Measurements from ENCODE around the gene ARSB. TPM values are rescaled to one million over a fixed set of nuclear protein-coding genes. Genes with fewer than 3 reads are reported as not detected.

The ARSB gene
- total RNA-seq = 10 to 100 TPM; 11.8 to 12.9 TPM
- polyA plus RNA-seq (ENCODE audit: insufficient read depth, low read depth, low replicate concordance) = 5.3 TPM
- long read RNA-seq, donor 1, full-length matches to known transcripts = 2 of 2 reads
- long read RNA-seq, donor 1, partial matches to known transcripts = 0 of 2 reads
- long read RNA-seq, donor 1, other reads (novel, unspliced or antisense) = 0 of 2 reads
- long read RNA-seq, donor 2, full-length matches to known transcripts = 1 of 6 reads
- long read RNA-seq, donor 2, partial matches to known transcripts = 5 of 6 reads
- long read RNA-seq, donor 2, other reads (novel, unspliced or antisense) = 0 of 6 reads

DNA sequence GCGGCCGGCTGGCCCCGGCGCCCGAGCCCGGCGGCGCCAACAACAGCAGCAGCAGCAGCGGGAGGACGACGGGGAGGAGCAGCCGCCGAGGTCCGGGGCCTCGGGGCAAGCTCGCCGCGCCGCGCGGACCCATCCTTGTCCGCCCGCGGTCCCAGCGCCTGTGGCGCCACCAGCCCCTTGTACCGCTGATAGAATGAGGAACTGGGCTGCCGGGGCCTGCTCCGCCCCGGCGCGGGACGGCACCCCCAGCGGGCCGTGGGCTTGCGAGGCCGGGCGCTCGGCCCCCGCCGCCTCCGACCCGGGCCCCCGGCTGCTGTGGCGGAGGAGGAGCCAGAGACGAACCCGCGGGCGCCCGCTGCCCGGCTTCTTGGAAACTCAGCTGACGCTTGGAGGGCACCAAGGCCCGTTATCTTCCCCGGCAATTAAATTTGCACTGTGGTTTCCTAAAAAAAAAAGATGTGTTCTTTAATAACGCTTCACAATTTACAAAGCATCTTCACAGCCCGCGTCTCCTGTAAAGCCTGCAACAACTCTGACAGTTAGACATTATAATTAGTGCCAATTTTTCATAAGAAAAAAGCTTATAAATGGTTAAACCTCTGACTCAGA, at the start of gene ARSB:
Gene ARSB, minus strand, starts transcription at position 195 of the 609 bp plus-strand sequence. Its CDS starts 62 bp downstream, at position 133.
- no peaks in the 10 kb centered on the region for H3K27me3 ChIP-seq
- H3K4me1 ChIP-seq = peaks cover 7% of the 10 kb centered on the region
- H3K9me3 ChIP-seq = no peaks in the 10 kb centered on the region
- WGBS, 2 donors = 0% methylated on average over 12 to 52 of the region's 57 CpGs
- DNase-seq = peak; percentile 46
- H3K4me3 ChIP-seq = peak within 1 kb of the TSS; percentile 84 to 86
- intact Hi-C loops (cut with DNase I; ENCODE audit: low total_unique reads) = no loop called here
- peak within 1 kb of the TSS; percentile 96 to 98 for H3K27ac ChIP-seq
- TF ChIP-seq, protein P1, sequence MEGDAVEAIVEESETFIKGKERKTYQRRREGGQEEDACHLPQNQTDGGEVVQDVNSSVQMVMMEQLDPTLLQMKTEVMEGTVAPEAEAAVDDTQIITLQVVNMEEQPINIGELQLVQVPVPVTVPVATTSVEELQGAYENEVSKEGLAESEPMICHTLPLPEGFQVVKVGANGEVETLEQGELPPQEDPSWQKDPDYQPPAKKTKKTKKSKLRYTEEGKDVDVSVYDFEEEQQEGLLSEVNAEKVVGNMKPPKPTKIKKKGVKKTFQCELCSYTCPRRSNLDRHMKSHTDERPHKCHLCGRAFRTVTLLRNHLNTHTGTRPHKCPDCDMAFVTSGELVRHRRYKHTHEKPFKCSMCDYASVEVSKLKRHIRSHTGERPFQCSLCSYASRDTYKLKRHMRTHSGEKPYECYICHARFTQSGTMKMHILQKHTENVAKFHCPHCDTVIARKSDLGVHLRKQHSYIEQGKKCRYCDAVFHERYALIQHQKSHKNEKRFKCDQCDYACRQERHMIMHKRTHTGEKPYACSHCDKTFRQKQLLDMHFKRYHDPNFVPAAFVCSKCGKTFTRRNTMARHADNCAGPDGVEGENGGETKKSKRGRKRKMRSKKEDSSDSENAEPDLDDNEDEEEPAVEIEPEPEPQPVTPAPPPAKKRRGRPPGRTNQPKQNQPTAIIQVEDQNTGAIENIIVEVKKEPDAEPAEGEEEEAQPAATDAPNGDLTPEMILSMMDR (IDR thresholded peaks at IDR 0.05) = no peak
- no peak for TF ChIP-seq POLR2A (IDR thresholded peaks at IDR 0.05)
- H3K36me3 ChIP-seq (ENCODE audit: low read depth, missing control alignments) = no peaks in the 10 kb centered on the region

DNA sequence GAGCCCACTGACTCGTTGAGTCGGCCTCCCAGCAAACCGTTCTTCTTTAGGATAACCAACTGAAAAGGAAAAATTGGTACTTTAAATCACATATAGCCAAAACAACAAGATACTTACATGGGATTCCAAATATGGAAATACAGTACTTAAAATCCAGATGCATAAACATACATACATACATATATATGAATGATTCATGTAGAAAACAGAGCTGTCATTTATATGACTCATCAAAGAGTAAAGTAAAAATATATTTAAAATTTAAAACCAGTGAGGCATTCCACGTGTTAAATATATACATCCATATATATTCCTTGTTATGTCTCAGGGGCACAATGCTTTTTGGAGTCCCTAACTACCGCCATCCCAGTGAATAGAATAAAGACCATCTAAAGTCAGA, 47.7 kb upstream of the ARSB start:
- TF ChIP-seq POLR2A (IDR thresholded peaks at IDR 0.05) = no peak
- TF ChIP-seq, protein P1 (IDR thresholded peaks at IDR 0.05) = no peak
- WGBS, 2 donors = 94 to 95% methylated on average over 5 of the region's 5 CpGs
- no peak overlapping the region for H3K27ac ChIP-seq
- H3K27me3 ChIP-seq = no peaks in the 10 kb centered on the region
- no peaks in the 10 kb centered on the region for H3K9me3 ChIP-seq
- intact Hi-C loops (cut with DNase I; ENCODE audit: low total_unique reads) = no loop called here
- no peaks in the 10 kb centered on the region for H3K4me1 ChIP-seq
- no peaks in the 10 kb centered on the region for H3K36me3 ChIP-seq (ENCODE audit: low read depth, missing control alignments)
- no peak for DNase-seq
- H3K4me3 ChIP-seq = no peak overlapping the region

DNA sequence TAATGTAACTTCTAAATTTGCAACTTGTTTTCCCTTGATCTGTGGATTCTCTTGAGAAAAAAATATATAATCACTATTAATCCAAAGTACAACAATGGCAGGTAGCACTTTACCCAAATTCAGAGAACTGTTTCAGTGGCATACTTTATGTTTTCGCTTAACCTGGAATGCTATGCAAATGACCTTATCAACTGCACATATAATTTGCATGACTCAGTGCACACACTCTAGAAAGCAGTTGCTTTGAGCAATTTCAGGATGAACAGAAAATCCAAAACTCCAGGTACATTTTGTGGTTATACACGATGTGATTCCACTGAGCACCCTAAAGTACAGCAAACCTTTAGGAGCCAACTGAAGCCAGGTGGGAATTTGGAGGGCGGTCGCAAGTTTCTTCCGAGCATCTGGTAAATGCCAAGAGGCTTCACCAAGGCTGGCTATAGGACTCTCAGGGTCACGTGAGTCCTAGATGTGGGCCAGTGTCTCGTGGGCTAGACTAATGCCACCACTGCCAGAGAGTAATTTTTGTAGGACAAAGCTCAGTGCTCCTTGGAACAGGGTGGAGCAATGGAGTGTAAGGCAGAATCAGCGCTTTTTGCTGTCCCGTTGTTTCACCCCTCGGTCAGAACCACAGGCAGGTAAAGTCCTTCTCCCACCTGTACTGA, 47.1 kb upstream of the ARSB start:
- DNase-seq = no peak
- H3K27ac ChIP-seq = no peak overlapping the region
- TF ChIP-seq, protein P1 (IDR thresholded peaks at IDR 0.05) = no peak
- no peak for TF ChIP-seq POLR2A (IDR thresholded peaks at IDR 0.05)
- no peaks in the 10 kb centered on the region for H3K9me3 ChIP-seq
- intact Hi-C loops (cut with DNase I; ENCODE audit: low total_unique reads) = no loop called here
- no peaks in the 10 kb centered on the region for H3K36me3 ChIP-seq (ENCODE audit: low read depth, missing control alignments)
- H3K4me1 ChIP-seq = no peaks in the 10 kb centered on the region
- 93 to 95% methylated on average over 10 of the region's 10 CpGs for WGBS, 2 donors
- no peak overlapping the region for H3K4me3 ChIP-seq
- no peaks in the 10 kb centered on the region for H3K27me3 ChIP-seq

DNA sequence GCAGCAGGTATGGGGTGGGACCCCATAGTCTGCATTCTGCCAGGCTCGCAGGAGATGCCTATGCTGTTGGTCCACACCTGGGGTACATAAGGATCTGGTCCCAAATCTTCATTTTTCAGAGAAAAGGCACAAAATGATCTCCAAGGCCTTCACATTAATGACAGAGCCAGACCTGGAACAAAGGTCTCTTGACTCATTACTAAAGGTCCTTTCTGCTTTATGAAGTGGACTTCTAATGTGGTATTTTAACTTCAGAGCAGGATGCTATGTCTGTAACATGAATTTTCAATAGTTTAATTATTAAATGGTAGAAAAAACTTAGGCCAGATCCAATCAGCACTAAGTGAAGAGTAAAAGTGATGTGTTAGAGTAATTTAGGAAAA, 46.4 kb upstream of the ARSB start:
- Histone ChIP-seq H3K9me3 (no peaks in the 10 kb centered on the region), H3K27me3 (no peaks in the 10 kb centered on the region), H3K27ac (no peak overlapping the region), H3K36me3 (ENCODE audit: low read depth, missing control alignments) (no peaks in the 10 kb centered on the region), H3K4me3 (no peak overlapping the region), H3K4me1 (no peaks in the 10 kb centered on the region)
- 88 to 100% methylated on average over 1 of the region's 1 CpG for WGBS, 2 donors
- DNase-seq = no peak
- TF ChIP-seq POLR2A (IDR thresholded peaks at IDR 0.05) = no peak
- TF ChIP-seq, protein P1 (IDR thresholded peaks at IDR 0.05) = no peak
- intact Hi-C loops (cut with DNase I; ENCODE audit: low total_unique reads) = no loop called here
